Non-pigmented ciliary epithelial cell (primary cell): Measurements from ENCODE around the gene SPRYD7.
A peak's percentile ranks its signal among the peaks of the same experiment; 100 is the strongest.
"Not testable (repeated sequence)": the region's sequence is repeated elsewhere in the genome, so short reads cannot be mapped to it uniquely, and the experiment has no call there.

ENCODE experiments used
- DNase-seq: peaks from one replicate; pipeline ENCODE4 v3.0.0-alpha.2; 2010; ENCODE audit warnings: low read depth

The SPRYD7 gene

GRCh38 chr13:49936075-49936967, at the start of gene SPRYD7:
TSS of gene SPRYD7 (minus strand) at chr13:49936340. CDS start at chr13:49936235, 105 bp downstream.
- peak; percentile 89 for DNase-seq

GRCh38 chr13:49985129-49985528, 49.0 kb upstream of the SPRYD7 start:
- DNase-seq, result no peak

GRCh38 chr13:49980266-49980665, 44.1 kb upstream of the SPRYD7 start:
- no peak for DNase-seq

GRCh38 chr13:49977992-49978391, 41.9 kb upstream of the SPRYD7 start:
- no peak for DNase-seq

GRCh38 chr13:49976314-49977258, 40.4 kb upstream of the SPRYD7 start:
- no peak for DNase-seq

- DNase-seq, result no peak
Measured at GRCh38 chr13:49975826-49976225, 39.7 kb upstream of the SPRYD7 start.

GRCh38 chr13:49972709-49973108, 36.6 kb upstream of the SPRYD7 start:
- DNase-seq, result no peak

GRCh38 chr13:49967456-49967855, 31.3 kb upstream of the SPRYD7 start:
- DNase-seq, result no peak

- no peak for DNase-seq
Measured at GRCh38 chr13:49958321-49958720, 22.2 kb upstream of the SPRYD7 start.

GRCh38 chr13:49956131-49956530, 20.0 kb upstream of the SPRYD7 start:
- no peak for DNase-seq

GRCh38 chr13:49954674-49955455, 18.7 kb upstream of the SPRYD7 start:
- no peak for DNase-seq

GRCh38 chr13:49953560-49953959, 17.4 kb upstream of the SPRYD7 start:
- no peak for DNase-seq

GRCh38 chr13:49951754-49952535, 15.8 kb upstream of the SPRYD7 start:
- no peak for DNase-seq

GRCh38 chr13:49948777-49949270, 12.7 kb upstream of the SPRYD7 start:
- not testable (repeated sequence) for DNase-seq

GRCh38 chr13:49939321-49939720, 3.2 kb upstream of the SPRYD7 start:
- DNase-seq, result no peak

- DNase-seq, result no peak
Measured at GRCh38 chr13:49938921-49939320, 2.8 kb upstream of the SPRYD7 start.

- DNase-seq, result no peak
Measured at GRCh38 chr13:49938314-49938713, 2.2 kb upstream of the SPRYD7 start.

GRCh38 chr13:49936968-49937273, 781 bp upstream of the SPRYD7 start:
- no peak for DNase-seq

- no peak for DNase-seq
Measured at GRCh38 chr13:49935171-49936074, 717 bp downstream of the SPRYD7 start.

- no peak for DNase-seq
Measured at GRCh38 chr13:49933511-49933910, 2.6 kb downstream of the SPRYD7 start.
